Measurements from ENCODE around the gene FAM171A2.
"Not testable (repeated sequence)": the region's sequence is repeated elsewhere in the genome, so short reads cannot be mapped to it uniquely, and the experiment has no call there.

FAM171A2 gene

GRCh38 chr17:44363613-44364159 is at the start of gene FAM171A2:
FAM171A2 (minus strand) TSS chr17:44363853; CDS start chr17:44363714, 139 bp downstream.
- no peak for FAIRE-seq

- FAIRE-seq: no peak
Observed at GRCh38 chr17:44409309-44410028, 45.8 kb upstream of the FAM171A2 start.

- no peak for FAIRE-seq
Observed at GRCh38 chr17:44408786-44409185, 45.1 kb upstream of the FAM171A2 start.

GRCh38 chr17:44402564-44403172 is 39.0 kb upstream of the FAM171A2 start:
- no peak for FAIRE-seq

GRCh38 chr17:44400226-44400847 is 36.7 kb upstream of the FAM171A2 start:
- peak; percentile 92 for FAIRE-seq

- no peak for FAIRE-seq
Observed at GRCh38 chr17:44398692-44399691, 35.3 kb upstream of the FAM171A2 start.

GRCh38 chr17:44397479-44398440 is 34.1 kb upstream of the FAM171A2 start:
- FAIRE-seq: no peak

- no peak for FAIRE-seq
Observed at GRCh38 chr17:44396946-44397345, 33.3 kb upstream of the FAM171A2 start.

GRCh38 chr17:44394833-44395232 is 31.2 kb upstream of the FAM171A2 start:
- FAIRE-seq: no peak

- FAIRE-seq: not testable (repeated sequence)
Observed at GRCh38 chr17:44394112-44394511, 30.5 kb upstream of the FAM171A2 start.

GRCh38 chr17:44390250-44390870 is 26.7 kb upstream of the FAM171A2 start:
- no peak for FAIRE-seq

GRCh38 chr17:44389723-44390202 is 26.1 kb upstream of the FAM171A2 start:
- FAIRE-seq: no peak

- FAIRE-seq: no peak
Observed at GRCh38 chr17:44389281-44389680, 25.6 kb upstream of the FAM171A2 start, which contains the start of gene ITGA2B. ITGA2B (minus strand) TSS chr17:44389649; CDS start chr17:44389473, 176 bp downstream.

- no peak for FAIRE-seq
Observed at GRCh38 chr17:44387804-44388203, 24.2 kb upstream of the FAM171A2 start.

GRCh38 chr17:44386182-44386525 is 22.5 kb upstream of the FAM171A2 start:
- FAIRE-seq: no peak

GRCh38 chr17:44385287-44386181 is 21.9 kb upstream of the FAM171A2 start:
- no peak for FAIRE-seq

- no peak for FAIRE-seq
Observed at GRCh38 chr17:44384823-44385286, 21.2 kb upstream of the FAM171A2 start.

GRCh38 chr17:44384281-44384822 is 20.7 kb upstream of the FAM171A2 start:
- FAIRE-seq: no peak

GRCh38 chr17:44383861-44384260 is 20.2 kb upstream of the FAM171A2 start:
- no peak for FAIRE-seq
